ENCODE measurements around the gene REPIN1. TPM values are rescaled to one million over a fixed set of nuclear protein-coding genes. Genes with fewer than 3 reads are reported as not detected.
A peak's percentile ranks its signal among the peaks of the same experiment; 100 is the strongest.

The REPIN1 gene
- 104 and 111 TPM in 2 replicates for total RNA-seq (2014; rRNA removed; shearing (Covaris generic))
- polyA plus RNA-seq (2014; cell fraction: nucleus; rRNA removed) = 256 and 281 TPM in 2 replicates

GRCh38 chr7:150368096-150368883, at the start of gene REPIN1:
TSS of gene REPIN1 (plus strand) at chr7:150368822. CDS start at chr7:150369712, 890 bp downstream.
- DNase-seq (ENCODE audit: extremely low read depth, low read depth) = peak; percentile 85

DNA sequence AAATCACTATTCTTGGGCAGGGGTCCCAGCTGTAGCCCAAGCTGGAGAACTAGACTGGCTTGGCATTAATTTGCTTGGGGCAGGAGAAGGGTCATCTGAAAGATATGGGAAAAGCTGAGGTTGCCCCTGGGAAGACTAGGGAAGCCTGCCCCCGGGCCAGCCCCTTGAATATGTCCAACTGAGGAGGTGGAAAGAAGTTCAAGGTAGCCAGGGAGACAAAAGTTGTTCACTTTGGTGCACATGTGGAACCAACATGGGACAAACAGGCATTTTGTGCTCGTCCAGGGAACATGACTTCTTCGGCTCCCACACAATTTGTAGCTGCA, 46.9 kb upstream of the REPIN1 start:
- DNase-seq (ENCODE audit: extremely low read depth, low read depth) = no peak

- DNase-seq (ENCODE audit: extremely low read depth, low read depth) = no peak
Observed at GRCh38 chr7:150322114-150322832, 46.3 kb upstream of the REPIN1 start.

DNA sequence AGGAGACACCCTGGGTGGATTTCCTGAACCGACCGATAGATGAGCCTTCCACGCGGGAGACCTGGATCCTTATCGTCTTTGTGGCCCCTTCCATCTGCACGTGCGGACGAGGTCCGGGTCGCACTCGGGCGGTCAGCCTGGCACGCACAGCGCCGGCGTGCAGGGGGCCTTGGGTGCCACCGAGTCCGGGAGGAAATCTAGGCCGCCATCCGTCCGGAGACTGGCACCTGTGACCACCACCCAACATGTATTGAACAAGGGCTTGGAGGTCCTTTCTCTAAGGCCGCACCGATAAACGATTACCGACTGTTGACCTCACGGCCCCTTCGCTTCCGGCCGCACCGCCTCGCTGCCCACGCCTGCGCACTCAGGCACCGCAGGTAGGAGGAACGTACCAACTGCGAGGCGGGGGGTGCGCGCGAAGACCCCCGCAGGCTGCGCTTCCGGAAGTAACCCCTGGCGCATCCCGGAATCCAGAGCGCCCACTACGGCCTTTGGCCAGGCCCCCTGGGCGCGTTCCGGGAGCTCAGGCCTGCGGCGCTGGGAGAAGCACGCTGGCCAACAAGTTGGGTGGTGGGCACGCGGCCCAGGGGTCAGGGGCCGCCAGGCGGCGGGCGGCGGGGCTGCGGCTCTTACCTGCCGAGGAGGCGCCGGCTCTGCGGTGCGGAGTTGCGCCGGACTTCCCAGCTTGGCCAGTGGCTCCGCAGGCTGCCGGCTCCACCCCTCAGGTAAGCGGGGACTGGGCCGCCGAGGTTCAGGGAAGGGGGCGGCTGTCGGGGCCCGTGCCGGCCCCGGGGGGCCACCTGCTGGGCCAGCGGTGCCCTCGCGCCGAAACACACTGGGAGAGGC, 45.6 kb upstream of the REPIN1 start, which contains the start of the genes ACTR3C and LRRC61:
TSS of gene ACTR3C (minus strand) at position 713 of the 849 bp plus-strand sequence. CDS start 28,249 bp downstream, outside the sequence.
TSS of gene LRRC61 (plus strand) at position 523 of the 849 bp plus-strand sequence. CDS start 13,507 bp downstream, outside the sequence.
- no peak for DNase-seq (ENCODE audit: extremely low read depth, low read depth)

DNA sequence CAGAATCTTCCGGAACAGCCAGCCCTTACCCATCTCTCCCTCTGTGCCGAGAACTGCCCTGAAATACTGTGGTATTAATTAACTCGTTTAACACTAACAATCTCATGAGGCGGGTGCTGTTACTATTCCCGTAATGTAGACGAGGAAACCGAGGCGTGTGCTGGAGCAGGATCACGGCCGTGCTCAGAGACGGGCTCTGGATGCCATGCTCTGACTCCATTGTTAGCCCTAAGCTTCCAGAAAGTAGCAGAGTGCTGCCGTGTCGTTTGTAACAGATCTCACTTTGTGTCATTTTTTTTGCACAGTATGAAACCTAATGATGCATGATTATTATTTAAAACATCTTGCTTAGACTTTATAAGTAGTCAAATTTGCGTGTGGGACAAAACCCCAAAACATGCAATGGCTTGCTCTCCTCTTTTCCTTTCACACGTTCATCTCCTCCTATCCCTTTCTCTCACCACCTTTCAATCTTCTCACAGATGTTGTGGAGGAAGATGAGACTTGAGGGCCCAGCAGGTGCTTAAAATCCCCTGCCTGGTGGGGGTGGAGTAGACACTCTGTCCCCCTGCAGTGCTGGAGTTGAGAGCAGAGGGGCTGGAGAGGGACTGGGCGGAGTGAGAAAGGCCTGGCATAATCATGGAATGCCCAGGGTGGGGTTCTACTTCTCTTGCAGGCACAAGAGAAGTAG, 44.8 kb upstream of the REPIN1 start:
- no peak for DNase-seq (ENCODE audit: extremely low read depth, low read depth)

DNA sequence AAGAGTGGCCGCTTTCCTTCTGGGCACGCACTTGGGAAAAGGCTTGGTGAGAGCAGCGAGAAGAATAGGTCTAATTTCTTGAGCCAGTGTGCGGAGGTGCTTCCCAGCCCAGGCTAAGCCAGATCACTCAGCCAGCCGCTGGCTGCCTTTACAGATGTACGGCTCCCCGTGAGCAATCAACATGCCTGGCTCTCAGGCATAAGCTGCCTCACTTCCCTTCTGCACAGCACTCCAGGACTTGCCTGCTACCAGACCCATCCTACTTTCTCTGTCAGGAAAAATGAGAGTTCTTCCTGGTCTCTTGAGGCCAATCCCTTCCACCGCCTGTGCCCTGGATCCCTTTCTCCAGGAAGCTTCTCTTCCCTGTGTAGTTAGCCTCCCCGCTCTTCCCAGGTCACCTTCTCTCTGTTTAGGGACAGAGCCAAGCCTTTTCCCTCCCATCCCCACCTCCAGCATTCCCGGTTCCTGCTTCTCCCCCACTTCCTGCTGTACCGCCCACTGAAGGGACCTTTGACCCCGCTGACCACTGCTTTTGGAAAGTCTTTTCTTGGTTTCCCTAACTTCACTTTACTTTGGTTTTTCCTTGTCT, 44.2 kb upstream of the REPIN1 start:
- no peak for DNase-seq (ENCODE audit: extremely low read depth, low read depth)

- no peak for DNase-seq (ENCODE audit: extremely low read depth, low read depth)
Observed at GRCh38 chr7:150325110-150325611, 43.5 kb upstream of the REPIN1 start.

DNA sequence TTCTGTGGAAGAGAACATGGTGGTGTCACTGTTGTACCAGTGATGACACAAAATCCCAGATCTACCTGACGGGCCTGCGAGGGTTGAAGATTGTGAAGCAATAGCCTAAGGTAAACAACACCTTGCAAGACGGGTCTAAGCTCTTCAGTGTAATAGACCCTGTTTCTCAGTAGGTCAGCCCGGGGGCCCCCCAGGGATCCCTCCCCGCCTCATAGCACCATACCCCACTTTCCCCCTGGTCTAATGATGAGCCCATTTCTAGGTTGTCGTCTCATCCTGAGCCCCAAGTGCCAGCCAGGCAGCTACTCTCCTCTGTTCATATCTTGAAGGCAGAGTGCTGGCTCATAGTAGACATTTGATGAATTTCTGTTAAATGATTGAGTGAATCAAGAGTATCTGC, 42.7 kb upstream of the REPIN1 start:
- DNase-seq (ENCODE audit: extremely low read depth, low read depth) = no peak

GRCh38 chr7:150326657-150327268, 41.9 kb upstream of the REPIN1 start:
- no peak for DNase-seq (ENCODE audit: extremely low read depth, low read depth)

DNA sequence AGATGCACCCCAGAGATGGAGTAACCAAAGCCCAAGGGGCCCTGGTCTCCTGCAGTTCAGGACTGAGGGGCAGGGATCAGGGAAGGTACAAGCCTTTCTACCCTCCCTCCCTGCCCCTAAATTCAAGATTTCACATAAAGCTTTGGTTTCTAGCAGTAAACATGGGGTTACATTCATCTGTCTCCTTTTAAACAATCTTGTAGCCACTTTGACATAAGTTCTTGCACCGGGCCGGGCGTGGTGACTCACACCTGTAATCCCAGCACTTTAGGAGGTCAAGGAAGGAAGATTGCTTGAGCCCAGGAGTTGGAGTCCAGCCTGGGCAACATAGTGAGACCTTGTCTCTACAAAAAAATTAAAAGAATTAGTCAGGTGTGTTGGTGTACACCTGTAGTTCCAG, 41.3 kb upstream of the REPIN1 start:
- DNase-seq (ENCODE audit: extremely low read depth, low read depth) = no peak

DNA sequence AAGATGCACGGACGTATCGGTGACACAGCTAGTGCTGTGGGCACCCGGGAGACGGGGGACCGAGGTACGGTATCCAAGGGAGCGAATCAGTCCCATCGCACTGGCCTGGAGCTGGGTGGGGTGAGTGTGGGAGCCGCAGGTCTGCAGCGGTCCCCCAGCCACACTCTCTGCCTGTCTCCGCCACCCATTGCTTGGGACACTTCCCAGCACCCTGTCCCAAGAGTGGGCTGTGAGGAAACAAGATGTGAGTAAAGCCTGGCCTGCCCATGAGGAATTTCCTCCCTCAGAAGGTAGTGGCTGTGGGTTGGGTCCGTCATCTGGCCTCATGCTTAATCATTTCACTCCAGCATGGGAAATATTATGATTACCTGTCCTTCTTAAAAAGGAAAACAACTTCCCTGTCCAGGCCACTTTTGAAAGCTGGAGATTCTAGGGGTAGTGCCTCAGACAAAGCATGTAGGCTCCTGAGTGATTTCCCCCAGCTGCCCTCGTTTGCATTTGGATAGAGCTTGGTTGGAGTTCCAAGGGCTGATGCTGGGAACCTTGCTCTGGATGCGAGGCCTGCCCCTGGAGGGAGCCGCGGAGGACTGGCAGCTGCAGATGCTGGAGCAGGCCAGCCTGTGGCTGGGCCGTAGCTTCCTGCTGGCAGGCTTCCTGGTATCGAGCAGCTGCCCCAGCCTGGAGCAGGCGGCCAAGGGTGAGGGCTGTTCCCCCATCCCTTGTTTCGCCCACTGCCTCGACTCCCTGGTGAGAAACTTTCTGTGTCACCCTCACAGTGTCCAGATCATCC, 39.1 kb upstream of the REPIN1 start:
- DNase-seq (ENCODE audit: extremely low read depth, low read depth) = no peak

GRCh38 chr7:150330211-150330885, 38.3 kb upstream of the REPIN1 start:
- no peak for DNase-seq (ENCODE audit: extremely low read depth, low read depth)

DNA sequence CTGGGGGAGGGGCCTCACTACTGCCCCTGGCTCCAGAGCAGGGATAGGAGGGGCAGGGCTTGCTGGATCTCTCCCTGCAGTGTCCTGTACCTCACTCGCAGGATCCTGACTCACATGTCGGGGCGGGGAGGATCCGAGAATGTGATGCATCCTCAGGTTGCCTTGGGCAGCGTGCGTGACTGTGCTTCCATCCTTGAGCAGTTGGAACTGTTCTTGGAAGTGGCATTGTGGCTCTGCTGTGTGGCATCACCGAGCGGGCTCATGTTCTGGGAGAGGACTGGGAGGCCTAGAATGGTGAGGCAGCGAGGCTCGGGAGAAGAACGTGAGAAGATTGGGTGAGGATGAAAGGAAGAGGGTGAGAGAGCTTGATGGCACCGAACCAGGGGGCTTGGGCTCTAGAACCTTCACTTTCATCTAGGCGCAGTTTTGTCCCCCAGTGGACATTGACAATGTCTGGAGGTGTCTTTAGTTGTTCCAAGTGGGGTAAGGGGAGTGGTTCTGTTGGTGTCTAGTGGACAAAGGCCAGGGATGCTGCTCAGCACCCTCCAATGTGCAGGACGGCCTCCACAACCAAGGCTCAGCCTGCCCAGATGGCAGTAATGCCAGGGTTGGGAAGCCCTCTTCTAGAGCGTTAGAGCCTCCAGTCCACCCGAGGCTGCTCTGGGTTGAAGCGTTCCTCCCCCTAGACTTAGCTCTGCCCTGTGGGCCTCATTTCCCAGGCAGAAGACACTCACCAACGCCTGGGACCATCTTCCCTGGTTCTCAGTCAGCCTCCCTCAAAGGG, 35.6 kb upstream of the REPIN1 start:
- DNase-seq (ENCODE audit: extremely low read depth, low read depth) = no peak

DNA sequence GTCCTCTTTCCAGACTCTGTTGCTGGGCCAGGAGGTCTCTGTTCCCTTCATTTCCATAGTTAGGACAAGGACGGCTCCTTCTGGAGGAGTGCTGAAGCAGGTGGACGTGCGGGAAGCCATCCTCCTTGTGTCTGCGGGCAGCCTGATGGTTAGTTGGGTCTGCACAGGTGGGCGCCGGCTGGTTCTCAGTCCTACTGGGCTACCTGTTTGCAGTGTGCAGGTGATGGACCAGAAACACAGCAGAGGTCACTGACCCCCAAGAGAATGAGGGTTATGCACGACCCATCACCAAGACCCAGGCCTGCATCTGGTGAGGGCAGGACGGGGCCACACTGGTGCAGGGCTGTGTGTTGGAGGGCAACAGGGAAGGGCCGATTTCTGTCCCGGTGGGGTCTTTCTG, 35.0 kb upstream of the REPIN1 start:
- DNase-seq (ENCODE audit: extremely low read depth, low read depth) = no peak

- no peak for DNase-seq (ENCODE audit: extremely low read depth, low read depth)
Observed at GRCh38 chr7:150334108-150334507, 34.5 kb upstream of the REPIN1 start.

DNA sequence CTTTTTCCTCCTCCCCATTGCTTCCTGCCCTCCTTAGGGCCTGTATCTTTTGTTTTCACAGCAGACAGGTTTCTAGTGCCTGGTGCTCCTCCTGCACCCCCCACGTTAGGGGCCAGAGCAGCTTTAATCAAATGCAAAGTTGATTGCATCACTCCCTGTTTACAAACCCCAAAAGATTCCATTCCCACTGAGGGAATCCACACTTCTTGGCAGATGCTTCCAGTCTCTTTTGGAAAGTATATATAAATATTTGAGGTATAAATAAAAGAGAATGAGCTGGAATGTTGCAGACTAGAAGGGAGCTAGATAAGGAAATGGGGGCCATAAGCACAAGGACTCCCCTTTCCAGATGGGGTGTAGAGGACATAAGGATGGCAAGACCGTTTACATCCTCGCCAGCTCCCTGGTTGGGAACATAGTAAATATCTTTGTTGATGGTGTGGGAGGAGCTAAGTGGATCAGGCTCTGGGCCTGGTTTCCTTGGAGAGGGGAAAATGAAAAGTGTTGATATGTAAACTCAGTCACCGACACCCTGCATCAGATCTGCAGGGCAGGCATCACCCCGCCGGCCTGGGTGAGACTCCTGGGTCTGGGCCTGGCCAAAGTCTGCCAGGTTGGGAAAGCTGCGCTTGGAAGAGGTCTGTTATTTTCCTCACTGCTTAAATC, 33.4 kb upstream of the REPIN1 start:
- DNase-seq (ENCODE audit: extremely low read depth, low read depth) = no peak

GRCh38 chr7:150335774-150336112, 32.9 kb upstream of the REPIN1 start:
- no peak for DNase-seq (ENCODE audit: extremely low read depth, low read depth)

Measured in NCI-H460 (cell line).